IPS-15b (cell line): ENCODE results near the gene ZNF330.

Experiments used
- H3K27me3 ChIP-seq: one replicate; pipeline ENCODE4 v1.6.1; 2013; ENCODE audit warnings: low read length; ENCODE audit not compliant: control insufficient read depth, insufficient read depth
- H3K36me3 ChIP-seq: one replicate; pipeline ENCODE4 v1.6.1; 2013; ENCODE audit warnings: low read length; ENCODE audit not compliant: control insufficient read depth, insufficient read depth
- H3K4me1 ChIP-seq: one replicate; pipeline ENCODE4 v1.6.1; 2013; ENCODE audit warnings: mild to moderate bottlenecking, low read length; ENCODE audit not compliant: control insufficient read depth, insufficient read depth
- H3K4me3 ChIP-seq: one replicate; pipeline ENCODE4 v1.5.1; 2013; ENCODE audit warnings: low read depth, low read length
- H3K9ac ChIP-seq: one replicate; pipeline ENCODE4 v1.6.1; 2013; ENCODE audit warnings: low read depth, mild to moderate bottlenecking, low read length
- H3K9me3 ChIP-seq: one replicate; pipeline ENCODE4 v1.6.1; 2013; ENCODE audit warnings: mild to moderate bottlenecking, low read length; ENCODE audit not compliant: control insufficient read depth, insufficient read depth

Gene ZNF330

DNA sequence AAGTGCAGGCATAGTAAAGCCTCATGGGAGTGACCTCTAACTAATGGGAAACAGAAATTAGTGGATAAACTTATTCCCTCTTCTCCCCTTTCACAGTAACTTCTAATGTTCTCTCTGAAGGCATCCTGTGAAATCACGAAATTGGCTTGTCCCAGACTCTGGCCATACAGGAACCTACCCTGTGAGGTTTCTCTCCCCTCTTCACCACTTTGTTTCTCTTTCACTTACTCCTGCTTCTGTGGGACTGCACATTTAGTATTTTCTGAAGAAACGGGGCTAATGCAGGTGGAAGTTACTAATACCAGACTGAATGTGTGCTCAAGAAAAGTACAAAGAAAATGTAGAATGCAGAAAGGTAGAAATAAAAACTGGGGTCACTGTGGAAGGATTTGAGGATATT, 20.0 kb downstream of the ZNF330 start:
- Histone ChIP-seq H3K9ac (no peak overlapping the region), H3K4me3 (no peak overlapping the region), H3K27me3 (no peaks in the 10 kb centered on the region), H3K36me3 (no peaks in the 10 kb centered on the region), H3K4me1 (no peaks in the 10 kb centered on the region), H3K9me3 (no peaks in the 10 kb centered on the region)

DNA sequence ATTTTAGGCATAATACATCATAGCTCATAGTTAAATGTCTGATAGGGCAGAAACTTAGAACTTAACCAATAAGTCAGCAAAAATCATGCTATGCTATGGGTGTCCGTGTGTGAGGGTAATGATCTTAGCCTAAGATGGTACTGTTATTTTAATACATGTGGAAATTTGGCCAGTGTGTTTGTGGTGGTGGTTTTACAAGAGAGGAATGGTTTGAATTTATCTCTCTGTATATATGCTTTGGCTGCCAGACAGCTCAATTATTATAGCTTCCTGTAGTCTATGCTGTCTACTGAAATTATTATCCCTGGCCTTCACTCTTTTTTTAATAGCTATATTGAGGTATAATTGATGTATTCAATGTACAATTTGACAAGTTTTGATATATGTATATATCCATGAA, 21.3 kb downstream of the ZNF330 start:
- no peak overlapping the region for H3K4me3 ChIP-seq
- H3K27me3 ChIP-seq = no peaks in the 10 kb centered on the region
- no peak overlapping the region for H3K9ac ChIP-seq
- H3K4me1 ChIP-seq = no peaks in the 10 kb centered on the region
- no peaks in the 10 kb centered on the region for H3K9me3 ChIP-seq
- no peaks in the 10 kb centered on the region for H3K36me3 ChIP-seq

DNA sequence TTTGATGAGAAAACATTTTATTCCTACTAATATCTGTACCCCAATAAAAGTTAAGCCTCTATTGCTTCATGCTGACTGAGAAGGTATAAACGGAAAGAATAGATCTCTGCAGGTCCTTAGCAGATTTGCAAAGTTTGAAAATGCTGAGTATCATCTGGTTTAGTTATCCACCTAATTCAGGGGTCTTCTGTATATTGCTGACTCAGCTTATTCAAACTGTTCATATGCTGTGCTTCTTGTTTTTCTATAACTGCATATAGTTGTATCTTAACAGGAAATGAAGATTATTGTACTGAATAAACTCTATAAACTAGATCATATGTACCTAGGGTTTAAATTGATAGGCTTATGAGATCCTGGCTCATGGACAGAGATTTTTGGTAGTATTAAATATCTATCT, 23.7 kb downstream of the ZNF330 start:
- H3K27me3 ChIP-seq = no peaks in the 10 kb centered on the region
- no peaks in the 10 kb centered on the region for H3K9me3 ChIP-seq
- H3K9ac ChIP-seq = no peak overlapping the region
- H3K36me3 ChIP-seq = no peaks in the 10 kb centered on the region
- H3K4me1 ChIP-seq = no peaks in the 10 kb centered on the region
- no peak overlapping the region for H3K4me3 ChIP-seq

DNA sequence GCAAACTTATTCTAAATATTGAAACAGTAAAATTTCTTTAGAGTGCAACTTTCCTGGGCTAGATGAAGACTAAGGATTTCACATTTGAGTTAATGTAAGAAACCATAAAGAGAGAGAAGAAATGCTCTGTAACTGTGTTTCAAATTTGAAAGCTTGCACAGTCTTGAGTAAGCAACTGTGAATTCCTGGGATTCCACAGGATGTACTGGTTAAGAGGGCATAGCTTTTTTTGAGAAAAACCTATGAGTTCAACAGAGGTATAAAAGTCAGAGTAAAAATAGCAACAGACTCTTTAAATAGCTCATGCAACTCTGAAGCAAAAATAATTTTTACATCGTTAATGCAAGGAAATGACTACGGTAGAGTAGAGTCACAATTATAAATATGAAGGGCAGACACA, 25.5 kb downstream of the ZNF330 start:
- no peaks in the 10 kb centered on the region for H3K36me3 ChIP-seq
- H3K27me3 ChIP-seq = no peaks in the 10 kb centered on the region
- H3K4me1 ChIP-seq = no peaks in the 10 kb centered on the region
- no peaks in the 10 kb centered on the region for H3K9me3 ChIP-seq
- no peak overlapping the region for H3K9ac ChIP-seq
- no peak overlapping the region for H3K4me3 ChIP-seq

DNA sequence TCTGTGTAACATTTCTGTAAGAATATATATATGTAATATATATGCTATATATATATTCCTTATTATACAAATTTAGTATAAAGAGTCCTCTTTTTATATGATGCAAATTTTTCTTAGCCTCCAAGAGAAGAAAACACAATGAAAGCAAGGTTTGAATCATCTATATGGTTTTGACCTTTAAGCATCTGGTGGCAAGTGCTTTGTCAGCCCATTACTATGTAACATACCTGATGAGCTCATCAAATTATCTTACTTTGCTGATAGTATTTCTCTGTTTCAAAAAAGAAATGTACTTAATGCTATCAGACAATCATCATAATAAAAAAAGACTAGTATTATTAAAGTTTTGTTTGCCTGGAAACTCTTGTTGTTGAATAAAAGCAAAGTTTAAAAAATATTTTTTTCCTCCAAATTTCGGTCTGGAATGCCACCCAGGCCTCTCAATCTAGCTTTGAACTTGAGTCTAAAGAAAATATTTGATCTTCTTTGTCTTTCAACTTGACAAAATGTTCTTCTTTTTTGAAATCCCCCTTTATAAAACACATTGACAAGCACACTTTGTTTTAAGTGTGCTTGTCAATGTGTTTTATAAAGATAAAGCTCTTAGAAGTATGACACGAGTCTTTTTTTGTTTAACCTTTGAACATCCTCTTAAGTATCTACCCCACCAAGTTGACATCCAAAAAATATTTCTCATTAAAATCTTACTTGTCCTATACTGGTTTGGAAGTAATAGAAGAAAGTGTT, 26.2 kb downstream of the ZNF330 start:
- Histone ChIP-seq H3K4me1 (no peaks in the 10 kb centered on the region), H3K36me3 (no peaks in the 10 kb centered on the region), H3K9ac (no peak overlapping the region), H3K27me3 (no peaks in the 10 kb centered on the region), H3K9me3 (no peaks in the 10 kb centered on the region), H3K4me3 (no peak overlapping the region)

DNA sequence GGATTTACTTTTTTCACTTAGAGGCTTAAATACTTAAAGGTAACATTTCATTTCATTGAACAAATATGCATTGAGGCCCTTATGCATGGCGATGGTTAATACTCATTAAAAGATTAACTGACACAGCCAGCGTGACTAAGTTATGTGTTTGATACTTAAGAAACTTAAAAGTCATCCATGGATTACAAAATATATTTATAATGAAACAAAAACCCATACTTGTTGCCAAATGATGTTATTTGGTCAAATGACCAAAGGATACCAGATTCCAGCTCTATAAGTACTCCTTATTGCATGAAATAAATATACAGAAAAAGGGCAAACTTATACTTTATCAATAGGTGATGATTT, 26.7 kb downstream of the ZNF330 start:
- H3K4me1 ChIP-seq = no peaks in the 10 kb centered on the region
- no peaks in the 10 kb centered on the region for H3K27me3 ChIP-seq

DNA sequence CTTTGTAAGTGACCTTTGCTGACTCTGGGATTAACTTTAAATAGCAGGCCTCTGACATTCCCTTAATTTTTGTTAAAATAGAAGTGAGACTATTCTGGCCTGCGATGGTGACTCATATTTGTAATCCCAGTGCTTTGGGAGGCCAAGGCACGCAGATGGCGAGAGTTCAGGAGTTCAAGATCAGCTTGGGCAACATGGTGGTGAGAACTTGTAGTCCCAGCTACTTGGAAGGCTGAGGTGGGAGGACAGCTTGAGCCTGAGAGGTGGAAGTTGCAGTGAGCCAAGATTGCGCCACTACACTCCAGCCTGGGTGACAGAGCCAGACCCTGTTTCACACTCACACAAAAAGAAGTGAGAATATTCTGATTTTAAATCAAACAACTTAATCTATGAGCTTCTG, 27.3 kb downstream of the ZNF330 start:
- Histone ChIP-seq H3K4me3 (no peak overlapping the region), H3K4me1 (no peaks in the 10 kb centered on the region), H3K27me3 (no peaks in the 10 kb centered on the region), H3K36me3 (no peaks in the 10 kb centered on the region), H3K9ac (no peak overlapping the region), H3K9me3 (no peaks in the 10 kb centered on the region)

More for the DNA sequence above, 26.7 kb downstream of the ZNF330 start:
- Histone ChIP-seq H3K4me3 (no peak overlapping the region), H3K9me3 (no peaks in the 10 kb centered on the region), H3K36me3 (no peaks in the 10 kb centered on the region), H3K9ac (no peak overlapping the region)

DNA sequence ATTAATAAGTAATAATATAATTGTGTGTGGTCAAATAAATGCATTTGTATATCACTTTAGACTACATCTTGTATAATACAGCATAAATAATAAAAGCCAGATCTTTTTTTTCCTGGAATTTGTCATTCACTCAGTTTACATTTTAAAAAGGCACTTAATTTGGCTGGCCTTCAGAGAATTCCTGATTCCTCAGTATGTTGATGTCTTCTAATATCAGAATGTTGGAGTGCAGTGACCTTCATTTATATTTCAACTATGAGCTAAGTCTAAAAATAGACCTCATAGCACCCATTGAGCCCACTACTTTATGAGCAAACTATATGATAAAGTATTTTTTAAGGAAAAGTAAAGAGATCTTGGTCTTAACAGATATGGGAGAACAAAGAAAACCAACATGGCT, 27.8 kb downstream of the ZNF330 start:
- Histone ChIP-seq H3K9me3 (no peaks in the 10 kb centered on the region), H3K27me3 (no peaks in the 10 kb centered on the region), H3K4me3 (no peak overlapping the region), H3K36me3 (no peaks in the 10 kb centered on the region), H3K4me1 (no peaks in the 10 kb centered on the region), H3K9ac (no peak overlapping the region)

DNA sequence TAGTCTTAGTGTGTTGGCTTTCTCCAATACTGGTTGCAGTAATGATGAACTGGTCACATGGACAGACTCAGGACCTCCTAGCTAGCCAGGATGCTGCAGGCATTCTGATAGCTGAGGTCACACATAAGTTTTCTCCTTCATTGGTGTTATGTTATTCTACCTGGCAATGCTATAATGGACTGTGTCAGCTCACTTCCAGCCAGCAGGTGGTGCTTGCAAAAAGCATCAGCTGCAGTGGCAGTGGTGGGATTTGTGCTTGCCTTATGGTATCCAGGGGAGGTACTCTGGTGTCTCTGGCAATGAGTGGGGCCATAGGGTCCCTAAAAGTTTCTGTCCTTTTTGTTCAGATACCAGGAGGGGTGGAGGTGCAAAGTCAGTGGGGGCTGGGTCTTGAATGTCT, 33.6 kb downstream of the ZNF330 start:
- Histone ChIP-seq H3K27me3 (no peaks in the 10 kb centered on the region), H3K9ac (no peak overlapping the region), H3K36me3 (no peaks in the 10 kb centered on the region), H3K4me3 (no peak overlapping the region), H3K9me3 (no peaks in the 10 kb centered on the region), H3K4me1 (no peaks in the 10 kb centered on the region)

DNA sequence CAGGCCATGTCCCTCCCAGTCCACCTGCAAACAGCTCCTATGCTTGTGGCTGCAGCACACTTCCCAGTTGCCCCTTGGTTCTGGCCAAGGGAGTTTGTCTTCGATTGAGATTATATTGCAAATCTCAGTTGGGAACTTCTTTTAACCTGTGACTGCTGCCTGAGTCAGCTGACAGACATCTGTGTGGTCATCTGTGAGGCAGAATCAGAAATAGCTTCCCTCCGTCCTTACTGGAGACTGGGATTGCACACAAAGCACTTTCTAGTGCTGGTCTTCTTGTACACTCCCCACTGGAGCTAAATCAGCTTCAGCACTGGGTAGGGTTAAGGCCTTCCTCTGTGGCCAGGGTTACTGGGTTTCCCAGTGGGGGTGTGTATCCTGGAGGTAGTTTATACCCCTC, 34.3 kb downstream of the ZNF330 start:
- H3K9ac ChIP-seq = no peak overlapping the region

DNA sequence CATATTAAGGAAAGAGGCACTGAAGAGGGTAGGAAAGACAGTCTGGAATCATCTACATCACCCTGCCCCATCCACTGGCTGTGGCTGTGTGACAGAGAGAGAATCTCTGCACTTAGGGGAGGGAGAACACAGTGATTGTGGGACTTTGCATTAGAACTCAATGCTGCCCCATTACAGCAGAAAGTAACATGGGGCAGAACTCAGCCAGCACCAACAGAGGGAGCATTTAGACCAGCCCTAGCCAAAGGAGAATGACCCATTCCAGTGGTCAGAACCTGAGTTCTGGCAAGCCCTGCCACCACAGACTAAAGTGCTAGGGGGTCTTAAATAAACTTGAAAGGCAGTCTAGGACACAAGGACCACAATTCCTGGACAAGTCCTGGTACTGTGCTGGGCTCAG, 37.9 kb downstream of the ZNF330 start:
- no peaks in the 10 kb centered on the region for H3K9me3 ChIP-seq
- H3K4me3 ChIP-seq = no peak overlapping the region
- H3K27me3 ChIP-seq = no peaks in the 10 kb centered on the region
- no peak overlapping the region for H3K9ac ChIP-seq
- H3K36me3 ChIP-seq = no peaks in the 10 kb centered on the region
- no peaks in the 10 kb centered on the region for H3K4me1 ChIP-seq

More for the DNA sequence above, 34.3 kb downstream of the ZNF330 start:
- H3K4me3 ChIP-seq = no peak overlapping the region
- H3K36me3 ChIP-seq = no peaks in the 10 kb centered on the region
- H3K27me3 ChIP-seq = no peaks in the 10 kb centered on the region
- H3K9me3 ChIP-seq = no peaks in the 10 kb centered on the region
- no peaks in the 10 kb centered on the region for H3K4me1 ChIP-seq

DNA sequence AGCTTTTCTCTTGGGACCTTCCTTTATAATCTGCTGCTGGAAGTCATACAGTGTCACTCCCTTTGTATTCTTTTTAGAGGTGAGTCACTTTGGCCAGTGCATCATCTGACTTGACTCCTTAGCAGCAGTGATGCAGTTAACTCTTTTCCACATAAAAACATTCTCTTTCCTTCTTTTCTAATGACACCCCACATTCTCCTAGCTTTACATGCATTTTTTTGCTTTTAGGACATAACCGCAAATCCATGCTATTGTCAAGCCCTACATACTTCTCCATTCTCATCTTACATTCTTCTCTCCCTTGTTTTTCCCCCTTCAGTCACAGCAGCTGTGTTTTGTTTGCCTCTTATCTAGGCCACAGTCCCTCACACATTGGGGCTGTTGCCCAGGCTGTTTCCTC, 55.1 kb downstream of the ZNF330 start:
- H3K36me3 ChIP-seq = no peaks in the 10 kb centered on the region
- H3K27me3 ChIP-seq = no peaks in the 10 kb centered on the region
- no peaks in the 10 kb centered on the region for H3K9me3 ChIP-seq
- H3K9ac ChIP-seq = no peak overlapping the region
- H3K4me1 ChIP-seq = no peaks in the 10 kb centered on the region
- no peak overlapping the region for H3K4me3 ChIP-seq
